ENCODE data around the gene MIA3. TPM values are rescaled to one million over a fixed set of nuclear protein-coding genes. Genes with fewer than 3 reads are reported as not detected.

The MIA3 gene
- total RNA-seq, 1 donor from 2014 or later, result 11.8 TPM

GRCh38 chr1:222588135-222588534, 29.8 kb upstream of the MIA3 start:
- no peak for DNase-seq (ENCODE audit: low read depth)
- no peak overlapping the region for H3K4me3 ChIP-seq (ENCODE audit: low read depth, low read length)
- TF ChIP-seq CTCF (conservative IDR thresholded peaks at IDR 0.05; ENCODE audit: low read depth, low read length), result no peak

- H3K4me3 ChIP-seq (ENCODE audit: low read depth, low read length), result peak within 1 kb of the TSS; percentile 83
- no peak for TF ChIP-seq CTCF (conservative IDR thresholded peaks at IDR 0.05; ENCODE audit: low read depth, low read length)
- no peak for DNase-seq (ENCODE audit: low read depth)
These were observed 28.2 kb upstream of the MIA3 start, which contains the start of gene TAF1A for GRCh38 chr1:222589462-222590302. TSS of gene TAF1A (minus strand) at chr1:222589933.

- no peak for TF ChIP-seq CTCF (conservative IDR thresholded peaks at IDR 0.05; ENCODE audit: low read depth, low read length)
- no peak for DNase-seq (ENCODE audit: low read depth)
- no peak overlapping the region for H3K4me3 ChIP-seq (ENCODE audit: low read depth, low read length)
These were observed 25.7 kb upstream of the MIA3 start for GRCh38 chr1:222592171-222592570.

DNA sequence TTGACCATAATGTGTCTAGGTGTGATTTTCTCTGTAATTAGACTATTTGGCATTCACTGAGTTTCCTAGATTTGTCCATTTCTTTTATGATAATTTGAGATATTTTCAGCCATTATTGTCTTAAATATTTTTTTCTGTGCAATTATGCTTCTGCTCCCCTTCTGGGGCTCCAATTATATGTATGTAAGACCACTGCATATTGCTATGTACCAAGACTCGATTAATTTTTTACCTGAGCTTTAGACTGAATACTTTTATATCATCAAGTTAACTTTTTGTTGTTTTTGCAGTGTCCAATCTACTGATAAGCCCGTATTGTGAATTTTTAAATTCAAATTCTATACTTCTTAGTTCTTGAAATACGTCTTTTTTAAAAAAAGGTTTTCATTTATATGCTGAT, 23.1 kb upstream of the MIA3 start:
- TF ChIP-seq CTCF (conservative IDR thresholded peaks at IDR 0.05; ENCODE audit: low read depth, low read length), result no peak
- DNase-seq (ENCODE audit: low read depth), result no peak
- no peak overlapping the region for H3K4me3 ChIP-seq (ENCODE audit: low read depth, low read length)

DNA sequence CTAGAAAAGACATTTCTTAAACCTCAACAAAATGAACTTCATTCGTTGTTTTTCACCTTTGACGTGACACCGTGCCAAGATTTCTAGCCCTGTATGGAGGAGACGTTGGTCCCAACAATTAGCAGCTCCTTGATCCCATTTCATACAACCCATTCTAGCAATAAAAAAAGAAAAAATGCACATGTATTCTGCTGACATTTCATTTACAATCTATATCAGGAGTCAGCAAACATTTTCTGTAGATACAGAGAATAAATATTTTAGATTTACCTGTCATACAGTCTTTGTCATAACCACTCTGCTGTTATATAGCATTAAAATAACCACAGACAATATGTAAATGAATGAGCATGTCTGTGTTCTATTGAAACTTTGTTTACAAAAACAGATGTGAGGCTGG, 21.2 kb upstream of the MIA3 start:
- no peak for TF ChIP-seq CTCF (conservative IDR thresholded peaks at IDR 0.05; ENCODE audit: low read depth, low read length)
- DNase-seq (ENCODE audit: low read depth), result no peak

GRCh38 chr1:222600281-222600680, 17.6 kb upstream of the MIA3 start:
- no peak for TF ChIP-seq CTCF (conservative IDR thresholded peaks at IDR 0.05; ENCODE audit: low read depth, low read length)
- no peak for DNase-seq (ENCODE audit: low read depth)
- no peak overlapping the region for H3K4me3 ChIP-seq (ENCODE audit: low read depth, low read length)

More for the DNA sequence above, 21.2 kb upstream of the MIA3 start:
- H3K4me3 ChIP-seq (ENCODE audit: low read depth, low read length), result no peak overlapping the region

- DNase-seq (ENCODE audit: low read depth), result no peak
- no peak for TF ChIP-seq CTCF (conservative IDR thresholded peaks at IDR 0.05; ENCODE audit: low read depth, low read length)
- H3K4me3 ChIP-seq (ENCODE audit: low read depth, low read length), result no peak overlapping the region
These were observed 16.6 kb upstream of the MIA3 start for GRCh38 chr1:222601257-222601656.

All from epithelial cell of proximal tubule (primary cell).